Stimulated activated naive CD8-positive, alpha-beta T cell treated with anti-CD3 and anti-CD28 coated beads, Interleukin-15, amount 100 ng/mL, for 72 hours (primary cell): ENCODE results near the gene APEX2.

Experiments used
- ATAC-seq: fragments of 150-1000 bp; cut with Tn5 transposase; 2 replicates; pipeline ENCODE4 v1.10.0; 2021; ENCODE audit warnings: mild to moderate bottlenecking, moderate library complexity
- DNase-seq, 2 donors: peaks; one replicate each; pipeline ENCODE4 v3.0.0; 2021 to 2022
- H3K27ac Mint-ChIP-seq, 2 donors: one replicate each; pipeline ENCODE4 v1.8.0; 2022; ENCODE audit warnings: mild to moderate bottlenecking in 2 of 2, mixed read lengths in 2 of 2, moderate library complexity in 2 of 2
- H3K27me3 Mint-ChIP-seq: one replicate; pipeline ENCODE4 v1.8.0; 2022; ENCODE audit warnings: mixed read lengths
- H3K4me1 Mint-ChIP-seq: one replicate; pipeline ENCODE4 v1.8.0; 2022; ENCODE audit warnings: mild to moderate bottlenecking, mixed read lengths
- H3K4me3 Mint-ChIP-seq, 2 donors: one replicate each; pipeline ENCODE4 v1.8.0; 2022; ENCODE audit warnings: mild to moderate bottlenecking in 2 of 2, mixed read lengths in 2 of 2, moderate library complexity in 1 of 2
- H3K9me3 Mint-ChIP-seq, 2 donors: one replicate each; pipeline ENCODE4 v1.8.0; 2022; ENCODE audit warnings: mixed read lengths in 2 of 2

Gene APEX2

DNA sequence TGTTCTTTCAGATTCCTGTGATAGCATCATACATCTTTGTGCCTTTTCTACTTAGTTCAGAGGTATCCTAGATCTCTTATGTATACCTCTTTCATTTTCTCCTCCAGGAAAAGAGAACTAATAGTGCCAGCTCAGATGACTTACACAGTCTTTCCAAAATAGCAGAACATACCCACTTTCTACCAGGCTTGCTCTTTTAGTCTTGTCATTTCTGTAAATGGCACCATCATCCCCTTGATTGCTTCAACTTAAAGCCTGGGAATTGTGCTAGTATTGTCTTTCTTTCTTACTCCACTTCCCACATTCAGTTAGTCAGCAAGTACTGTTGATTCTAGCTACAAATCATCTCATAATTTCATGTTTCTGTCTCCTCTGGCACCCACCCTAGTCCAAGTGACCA is 5.1 kb downstream of the APEX2 start:
- no peak overlapping the region for H3K4me3 Mint-ChIP-seq
- ATAC-seq: no peak

DNA sequence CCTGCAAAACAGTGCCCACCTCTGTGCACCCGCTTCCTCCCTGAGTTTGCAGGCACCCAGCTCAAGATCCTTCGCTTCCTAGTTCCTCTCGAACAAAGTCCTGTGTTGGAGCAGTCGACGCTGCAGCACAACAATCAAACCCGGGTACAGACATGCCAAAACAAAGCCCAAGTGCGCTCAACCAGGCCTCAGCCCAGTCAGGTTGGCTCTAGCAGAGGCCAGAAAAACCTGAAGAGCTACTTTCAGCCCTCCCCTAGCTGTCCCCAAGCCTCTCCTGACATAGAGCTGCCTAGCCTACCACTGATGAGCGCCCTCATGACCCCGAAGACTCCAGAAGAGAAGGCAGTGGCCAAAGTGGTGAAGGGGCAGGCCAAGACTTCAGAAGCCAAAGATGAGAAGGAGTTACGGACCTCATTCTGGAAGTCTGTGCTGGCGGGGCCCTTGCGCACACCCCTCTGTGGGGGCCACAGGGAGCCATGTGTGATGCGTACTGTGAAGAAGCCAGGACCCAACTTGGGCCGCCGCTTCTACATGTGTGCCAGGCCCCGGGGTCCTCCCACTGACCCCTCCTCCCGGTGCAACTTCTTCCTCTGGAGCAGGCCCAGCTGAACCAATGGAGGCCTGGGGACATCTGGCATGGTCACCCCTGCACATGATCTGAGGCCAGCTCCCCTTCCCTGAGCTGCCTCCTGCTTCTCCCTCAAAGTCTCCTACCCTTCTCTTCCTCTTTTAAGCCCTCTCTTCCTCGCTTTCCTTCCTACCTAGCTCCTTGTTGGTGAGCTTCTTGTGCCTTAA is 6.9 kb downstream of the APEX2 start:
- Mint-ChIP-seq H3K27me3 (no peaks in the 10 kb centered on the region), H3K4me3 (no peak overlapping the region), H3K9me3 (no peaks in the 10 kb centered on the region), H3K27ac (peak overlapping the region in 1 of 2 donors; percentile 83), H3K4me1 (peaks cover 23% of the 10 kb centered on the region)
- ATAC-seq (no peak), DNase-seq (no peak)

More for the DNA sequence above, 5.1 kb downstream of the APEX2 start:
- no peaks in the 10 kb centered on the region for H3K9me3 Mint-ChIP-seq
- DNase-seq: no peak
- H3K4me1 Mint-ChIP-seq: peaks cover 33% of the 10 kb centered on the region
- peak overlapping the region in 1 of 2 donors; percentile 5 for H3K27ac Mint-ChIP-seq
- H3K27me3 Mint-ChIP-seq: no peaks in the 10 kb centered on the region

DNA sequence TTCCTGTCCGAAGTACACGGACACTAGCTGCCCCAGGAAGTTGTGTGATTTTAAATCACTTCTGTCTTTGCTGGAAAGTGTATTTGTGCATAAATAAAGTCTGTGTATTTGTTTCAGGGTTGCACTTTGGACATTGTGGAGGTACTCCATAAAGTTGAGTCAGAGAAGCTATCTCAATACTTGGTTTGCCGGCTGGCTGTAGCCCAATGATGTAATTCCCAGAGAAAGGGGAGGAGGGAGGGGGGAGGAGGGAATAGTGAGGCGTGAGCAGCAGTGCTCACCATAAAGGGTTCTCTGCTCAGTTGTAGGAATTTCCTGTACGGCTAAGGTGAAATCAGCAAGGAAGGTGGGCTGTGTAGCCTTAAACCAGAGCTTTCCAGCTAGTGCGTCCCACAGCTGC is 7.5 kb downstream of the APEX2 start:
- DNase-seq: no peak
- H3K4me1 Mint-ChIP-seq: peaks cover 23% of the 10 kb centered on the region

DNA sequence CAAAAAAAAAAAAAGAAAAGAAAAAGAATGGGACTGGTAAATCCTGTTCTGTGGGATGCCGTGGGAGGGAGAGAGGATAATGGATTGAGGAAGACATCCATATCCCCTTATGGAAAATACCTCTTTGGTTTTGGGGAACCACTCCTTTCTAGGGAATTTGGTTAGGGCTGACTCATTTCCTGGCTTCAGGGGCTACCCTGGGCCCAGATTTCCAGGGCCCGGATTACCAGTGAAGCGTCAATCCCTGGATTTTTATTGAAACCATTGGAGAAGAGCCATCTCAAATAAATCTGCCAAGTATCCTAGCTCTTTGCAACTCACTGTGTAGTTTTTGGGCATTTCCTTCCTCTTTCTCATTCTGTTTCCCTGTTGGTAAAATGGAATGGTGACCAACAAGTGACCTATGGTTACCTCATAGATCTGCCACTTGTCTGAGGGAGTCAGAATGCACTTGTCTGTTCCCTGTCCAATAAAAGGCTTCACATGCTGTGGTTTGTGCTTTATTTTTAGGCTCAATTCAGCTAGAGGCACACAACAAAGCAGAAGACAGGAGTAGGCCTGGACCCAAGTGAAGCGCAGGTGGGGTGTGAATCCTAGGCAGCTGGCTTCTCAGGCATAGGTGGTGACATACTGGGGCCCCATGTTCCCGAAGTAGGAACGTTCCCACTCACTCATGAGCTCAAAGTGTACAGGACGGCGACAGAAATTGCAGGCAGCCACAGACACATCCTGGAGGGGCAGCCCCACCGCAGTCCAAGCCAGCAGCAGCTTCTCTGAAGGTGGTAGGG is 8.6 kb downstream of the APEX2 start:
- peak in 1 of 2 donors; percentile 10 for DNase-seq
- Mint-ChIP-seq H3K27me3 (no peaks in the 10 kb centered on the region), H3K9me3 (no peaks in the 10 kb centered on the region), H3K27ac (peak overlapping the region in 1 of 2 donors; percentile 61), H3K4me1 (peaks cover 19% of the 10 kb centered on the region), H3K4me3 (peak overlapping the region in 1 of 2 donors; percentile 19)
- peak; percentile 75 for ATAC-seq

More for the DNA sequence above, 7.5 kb downstream of the APEX2 start:
- H3K9me3 Mint-ChIP-seq: no peaks in the 10 kb centered on the region
- no peaks in the 10 kb centered on the region for H3K27me3 Mint-ChIP-seq
- no peak overlapping the region for H3K4me3 Mint-ChIP-seq
- H3K27ac Mint-ChIP-seq: peak overlapping the region in 1 of 2 donors; percentile 83
- ATAC-seq: no peak

DNA sequence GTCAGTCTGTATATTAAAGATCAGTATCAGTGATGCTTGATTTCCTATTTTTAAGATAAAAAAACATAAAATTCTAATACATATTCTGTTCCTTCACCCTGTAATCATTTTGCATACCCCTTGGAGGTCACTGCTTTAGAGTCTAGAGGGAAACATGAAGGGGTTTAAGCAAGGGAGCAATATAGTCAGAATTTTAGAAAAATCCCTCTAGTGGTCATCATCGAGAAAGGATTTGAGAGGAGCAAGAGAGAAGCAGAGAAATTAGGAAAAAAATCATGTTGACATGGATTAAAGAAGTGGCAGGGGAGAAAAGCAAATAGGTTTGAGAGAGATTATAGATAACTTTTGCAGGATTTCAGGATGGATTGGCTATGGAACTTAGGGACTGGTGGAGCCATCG is 11.1 kb downstream of the APEX2 start:
- no peaks in the 10 kb centered on the region for H3K27me3 Mint-ChIP-seq
- peaks cover 19% of the 10 kb centered on the region for H3K4me1 Mint-ChIP-seq
- no peak for ATAC-seq
- no peaks in the 10 kb centered on the region for H3K9me3 Mint-ChIP-seq
- no peak overlapping the region for H3K27ac Mint-ChIP-seq
- no peak for DNase-seq
- H3K4me3 Mint-ChIP-seq: no peak overlapping the region

DNA sequence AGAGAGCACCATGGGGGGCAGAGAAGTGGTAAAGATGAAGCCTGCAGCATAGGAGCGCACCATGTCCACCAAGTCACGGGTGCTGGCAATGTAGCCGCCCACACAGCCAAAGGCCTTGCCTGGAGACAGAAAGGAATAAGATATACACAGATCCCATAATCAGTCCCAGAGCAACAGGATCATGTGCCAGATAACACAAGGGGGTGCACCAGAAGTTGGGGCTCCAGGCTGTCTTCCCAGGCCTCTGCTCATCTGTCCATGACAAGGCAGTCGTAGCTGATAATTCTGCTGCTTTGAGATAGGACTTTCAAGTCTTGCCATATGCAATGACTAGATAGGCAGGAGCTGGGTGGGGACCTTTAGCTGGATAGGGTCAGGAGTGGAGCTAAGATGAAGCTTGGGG is 14.7 kb downstream of the APEX2 start:
- Mint-ChIP-seq H3K4me1 (no peaks in the 10 kb centered on the region), H3K9me3 (no peaks in the 10 kb centered on the region), H3K27me3 (no peaks in the 10 kb centered on the region), H3K4me3 (no peak overlapping the region), H3K27ac (no peak overlapping the region)
- no peak for DNase-seq
- no peak for ATAC-seq

DNA sequence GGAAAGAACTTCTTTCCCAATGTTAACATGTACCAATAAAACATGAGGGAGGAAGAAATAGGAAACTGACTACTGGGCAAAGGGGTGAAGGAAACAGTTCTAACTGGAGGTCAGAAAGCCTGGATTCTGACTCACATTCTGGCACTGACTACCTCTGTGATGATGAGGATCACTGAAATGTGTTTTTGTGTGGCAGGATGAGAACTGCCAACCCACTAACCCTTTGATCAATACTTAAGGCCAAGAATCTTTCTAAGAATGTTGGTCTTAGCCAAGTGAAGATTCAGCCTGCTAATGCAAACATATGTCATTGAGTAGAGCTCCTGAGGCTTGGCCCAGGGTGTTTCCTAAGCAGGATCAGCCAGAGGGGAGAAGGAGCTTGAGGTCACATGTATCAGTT is 26.0 kb downstream of the APEX2 start:
- Mint-ChIP-seq H3K27me3 (no peaks in the 10 kb centered on the region), H3K4me1 (peaks cover 8% of the 10 kb centered on the region), H3K4me3 (no peak overlapping the region), H3K27ac (no peak overlapping the region), H3K9me3 (no peaks in the 10 kb centered on the region)
- DNase-seq (no peak), ATAC-seq (no peak)

DNA sequence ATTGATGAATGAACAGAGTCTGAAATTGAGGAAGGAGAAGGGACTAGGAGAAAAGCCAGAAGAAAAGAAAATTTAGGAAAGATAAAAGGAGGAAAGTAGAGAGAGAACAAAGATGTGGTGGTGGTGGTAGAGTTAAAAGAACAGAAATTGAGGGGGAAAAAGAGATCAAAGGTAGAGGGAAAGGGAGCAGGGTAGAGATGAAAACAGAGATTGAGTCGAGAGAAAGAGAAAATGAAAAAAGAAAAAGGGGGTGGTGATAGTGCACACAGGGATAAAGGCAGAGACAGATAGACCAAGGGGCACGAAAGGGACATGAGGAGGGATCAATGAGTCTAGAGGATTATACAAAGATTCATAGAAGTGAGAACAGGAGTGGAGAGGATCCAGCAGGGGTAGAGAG is 26.7 kb downstream of the APEX2 start:
- H3K9me3 Mint-ChIP-seq: no peaks in the 10 kb centered on the region
- no peak overlapping the region for H3K4me3 Mint-ChIP-seq
- no peaks in the 10 kb centered on the region for H3K27me3 Mint-ChIP-seq
- peak overlapping the region in 1 of 2 donors; percentile 64 for H3K27ac Mint-ChIP-seq
- DNase-seq (no peak), ATAC-seq (no peak)
- H3K4me1 Mint-ChIP-seq: peaks cover 8% of the 10 kb centered on the region

DNA sequence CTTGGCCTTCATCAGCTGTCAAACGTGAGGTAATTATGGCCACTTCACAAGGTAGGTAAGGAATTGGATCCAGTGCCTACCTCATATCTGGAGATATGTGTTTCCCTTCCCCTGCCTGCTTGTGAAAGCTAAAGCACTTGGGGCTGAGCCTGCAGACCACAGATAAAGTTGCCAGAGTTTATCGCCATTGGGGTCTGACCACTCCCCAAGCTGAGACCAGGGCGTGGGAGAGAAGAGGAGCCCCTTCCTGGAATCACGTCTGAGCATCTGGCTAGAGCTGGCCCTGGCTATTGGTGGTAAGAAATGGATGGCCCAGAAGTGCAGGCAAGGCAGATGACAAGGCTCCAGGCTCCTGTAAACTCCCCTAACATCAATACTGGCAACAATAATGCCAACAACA is 27.9 kb downstream of the APEX2 start:
- Mint-ChIP-seq H3K4me3 (no peak overlapping the region), H3K27me3 (no peaks in the 10 kb centered on the region), H3K27ac (no peak overlapping the region), H3K4me1 (peaks cover 8% of the 10 kb centered on the region), H3K9me3 (no peaks in the 10 kb centered on the region)
- no peak for DNase-seq
- no peak for ATAC-seq

DNA sequence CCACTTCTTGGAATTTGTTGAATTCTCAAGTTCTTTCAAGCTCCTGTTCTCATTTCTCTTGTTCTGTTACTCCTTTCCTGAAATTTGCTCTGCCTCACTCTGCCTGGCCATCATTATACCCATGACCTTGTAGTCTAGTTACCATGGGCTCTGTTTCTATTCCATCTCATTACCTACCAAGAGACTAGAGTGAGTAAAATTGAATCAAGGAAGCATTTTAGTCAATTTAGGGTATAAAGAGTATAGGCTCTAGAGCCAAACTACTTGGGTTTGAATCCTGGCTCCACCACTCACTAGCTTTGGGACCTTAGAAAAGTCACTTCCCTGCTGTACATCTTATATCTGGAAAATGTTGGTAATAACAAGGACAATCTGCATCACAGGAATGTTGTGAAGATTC is 28.4 kb downstream of the APEX2 start:
- no peak overlapping the region for H3K4me3 Mint-ChIP-seq
- no peaks in the 10 kb centered on the region for H3K27me3 Mint-ChIP-seq
- ATAC-seq (no peak), DNase-seq (no peak)
- no peaks in the 10 kb centered on the region for H3K9me3 Mint-ChIP-seq
- H3K4me1 Mint-ChIP-seq: peaks cover 8% of the 10 kb centered on the region
- H3K27ac Mint-ChIP-seq: no peak overlapping the region

DNA sequence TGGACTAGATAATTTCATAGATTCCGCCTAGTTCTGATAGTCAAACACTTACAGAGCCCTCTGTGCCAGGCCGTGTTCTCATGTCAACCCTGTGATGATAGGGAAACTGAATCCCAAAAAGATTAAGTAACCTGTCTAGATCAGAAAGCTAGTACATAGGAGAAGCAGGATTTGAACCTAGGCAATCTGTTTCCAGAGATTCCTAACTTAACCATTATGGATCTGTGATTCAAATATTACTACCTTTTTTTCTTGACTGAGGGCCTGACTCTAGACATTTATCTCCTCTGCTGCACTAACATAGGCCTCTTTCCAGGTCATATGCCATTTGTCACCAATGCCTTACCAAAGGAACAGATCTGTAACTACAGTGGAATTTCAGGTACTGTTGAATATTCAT is 29.1 kb downstream of the APEX2 start:
- Mint-ChIP-seq H3K27ac (no peak overlapping the region), H3K4me3 (no peak overlapping the region), H3K27me3 (no peaks in the 10 kb centered on the region), H3K4me1 (peaks cover 8% of the 10 kb centered on the region), H3K9me3 (no peaks in the 10 kb centered on the region)
- DNase-seq: no peak
- no peak for ATAC-seq

DNA sequence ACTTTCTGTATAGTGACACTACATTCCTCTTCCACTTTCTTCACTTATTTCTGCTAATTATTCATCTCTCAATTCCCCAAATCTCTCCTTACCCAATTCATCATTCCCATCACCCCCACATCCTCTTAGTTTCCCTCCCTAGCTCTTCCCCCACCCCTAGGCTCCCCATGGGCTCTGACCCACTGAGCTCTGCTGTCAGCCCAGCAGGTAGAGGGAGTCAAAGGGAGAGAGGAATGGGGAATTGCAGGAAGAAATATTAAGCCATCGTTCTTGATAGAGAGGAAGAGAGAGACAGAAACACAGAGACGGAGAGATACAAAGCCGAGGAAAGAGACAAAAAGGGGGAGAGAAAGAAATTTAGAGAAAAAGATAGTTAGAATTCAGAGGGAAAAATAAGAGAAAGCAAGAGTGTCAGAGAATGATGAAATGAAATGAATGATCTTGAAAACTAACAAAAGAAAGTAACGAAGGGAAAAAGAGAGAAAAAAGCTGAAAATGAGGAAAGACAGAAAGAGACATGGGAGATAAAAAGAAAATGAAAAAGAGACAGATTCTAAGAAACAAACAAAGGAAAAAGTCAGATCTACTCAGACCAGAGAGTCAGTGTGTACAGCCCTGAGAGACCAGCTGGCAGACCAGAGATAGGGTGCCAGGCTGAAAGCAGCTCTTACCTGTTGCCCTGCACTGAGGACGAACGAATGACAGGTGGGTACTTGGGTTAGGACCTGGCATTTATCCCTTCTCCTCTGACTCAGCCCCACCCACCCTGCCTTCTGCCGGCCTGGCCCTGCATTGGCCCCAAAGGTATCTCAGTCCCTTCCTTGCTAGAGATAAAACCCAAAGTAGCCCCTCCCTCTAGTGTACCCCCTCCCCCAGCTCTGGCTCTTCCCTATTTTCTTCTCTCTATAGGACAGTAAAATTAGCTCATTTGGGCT is 30.4 kb downstream of the APEX2 start, which contains the start of gene ALAS2:
Gene ALAS2, minus strand, starts transcription at position 707 of the 935 bp plus-strand sequence. CDS start 4,977 bp downstream, outside the sequence.
- peaks cover 8% of the 10 kb centered on the region for H3K4me1 Mint-ChIP-seq
- no peaks in the 10 kb centered on the region for H3K9me3 Mint-ChIP-seq
- DNase-seq: no peak
- no peak within 1 kb of the TSS for H3K4me3 Mint-ChIP-seq
- no peak for ATAC-seq
- peak within 1 kb of the TSS in 1 of 2 donors; percentile 12 for H3K27ac Mint-ChIP-seq
- no peaks in the 10 kb centered on the region for H3K27me3 Mint-ChIP-seq

DNA sequence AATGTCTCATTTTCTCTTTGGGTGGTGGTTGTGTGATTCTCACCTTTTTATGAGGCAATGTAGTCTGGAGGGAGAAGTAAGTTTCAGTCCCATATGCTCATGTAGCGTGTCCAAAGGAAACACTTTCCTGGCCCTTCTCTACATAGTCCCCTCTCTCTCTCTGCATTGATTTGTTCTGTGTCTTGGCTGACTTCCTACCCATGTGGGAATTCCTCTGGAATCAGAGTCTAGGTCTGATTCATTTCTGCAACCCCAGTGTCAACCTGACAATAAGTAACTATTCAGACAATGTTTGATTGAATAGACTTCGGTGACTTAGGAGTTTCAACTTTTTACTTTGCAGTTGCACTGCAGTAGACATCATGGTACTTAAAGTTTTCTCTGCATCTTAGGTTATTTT is 33.3 kb downstream of the APEX2 start:
- ATAC-seq (no peak), DNase-seq (no peak)
- H3K4me3 Mint-ChIP-seq: no peak overlapping the region
- no peaks in the 10 kb centered on the region for H3K9me3 Mint-ChIP-seq
- no peaks in the 10 kb centered on the region for H3K27me3 Mint-ChIP-seq
- H3K27ac Mint-ChIP-seq: no peak overlapping the region
- no peaks in the 10 kb centered on the region for H3K4me1 Mint-ChIP-seq

DNA sequence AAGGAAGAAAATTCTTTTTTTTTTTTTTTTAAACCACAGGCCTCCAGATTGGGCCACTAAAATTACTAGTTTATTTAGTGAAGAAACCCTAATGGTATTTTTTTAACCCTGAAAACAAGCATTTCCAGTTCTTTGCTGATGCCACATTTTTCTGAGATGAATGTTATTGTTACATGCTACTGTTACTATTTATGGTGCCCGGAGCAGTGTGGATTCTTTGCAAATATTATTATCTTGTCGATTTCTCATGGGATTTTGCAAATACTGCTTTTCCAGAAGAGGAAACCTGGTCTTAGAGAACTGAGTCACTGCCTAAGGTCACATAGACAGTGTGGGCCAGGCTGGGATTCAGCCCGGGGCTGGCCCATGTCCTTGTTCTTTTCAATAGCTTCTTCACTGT is 39.3 kb downstream of the APEX2 start:
- Mint-ChIP-seq H3K27ac (no peak overlapping the region), H3K4me3 (no peak overlapping the region), H3K9me3 (no peaks in the 10 kb centered on the region), H3K27me3 (no peaks in the 10 kb centered on the region), H3K4me1 (no peaks in the 10 kb centered on the region)
- DNase-seq: no peak
- no peak for ATAC-seq

DNA sequence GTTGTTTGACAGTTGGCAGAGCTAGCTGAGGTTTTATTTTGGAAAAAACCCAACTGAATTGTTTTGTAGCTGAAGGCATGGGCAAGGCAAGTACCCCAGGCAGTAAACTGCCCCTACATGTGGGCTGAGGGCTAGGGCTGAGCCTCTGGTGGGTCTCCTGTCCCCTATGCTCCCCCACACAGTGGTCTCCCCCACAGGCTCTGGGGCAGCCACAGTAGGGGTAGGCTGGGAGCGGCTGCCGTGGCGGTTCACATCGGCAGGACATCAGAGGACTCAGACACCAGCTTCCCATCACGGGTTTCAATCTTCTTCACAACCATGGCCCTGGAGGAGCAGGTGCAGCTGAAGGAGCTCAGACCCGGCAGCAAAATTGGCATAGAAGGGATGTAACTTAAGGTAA is 41.4 kb downstream of the APEX2 start:
- H3K9me3 Mint-ChIP-seq: no peaks in the 10 kb centered on the region
- H3K4me1 Mint-ChIP-seq: no peaks in the 10 kb centered on the region
- no peaks in the 10 kb centered on the region for H3K27me3 Mint-ChIP-seq
- ATAC-seq: no peak
- no peak overlapping the region for H3K4me3 Mint-ChIP-seq
- H3K27ac Mint-ChIP-seq: no peak overlapping the region
- no peak for DNase-seq
